ENCODE measurements around the gene NRARP.

Gene NRARP

GRCh38 chr9:137297966-137298365 lies 4.1 kb downstream of the NRARP start:
- H3K27me3 ChIP-seq (replicated peaks; ENCODE audit: control insufficient read depth, insufficient read depth, low read length, poor library complexity, severe bottlenecking) = peaks cover 53% of the 10 kb centered on the region
- H3K27ac ChIP-seq (ENCODE audit: insufficient read depth, low read length, poor library complexity, severe bottlenecking) = no peak overlapping the region
- no peak overlapping the region for H3K4me3 ChIP-seq (ENCODE audit: insufficient read depth, low read depth, low read length, poor library complexity, severe bottlenecking)
- H3K4me1 ChIP-seq (ENCODE audit: control insufficient read depth, insufficient read depth, low read length, poor library complexity, severe bottlenecking) = peaks cover 25% of the 10 kb centered on the region
- no peaks in the 10 kb centered on the region for H3K36me3 ChIP-seq (ENCODE audit: control insufficient read depth, insufficient read depth, low read length)
- no peaks in the 10 kb centered on the region for H3K9me3 ChIP-seq (ENCODE audit: control insufficient read depth, low read length)
- no peak for DNase-seq

- Histone ChIP-seq H3K27me3 (replicated peaks; ENCODE audit: control insufficient read depth, insufficient read depth, low read length, poor library complexity, severe bottlenecking) (peaks cover 54% of the 10 kb centered on the region), H3K27ac (ENCODE audit: insufficient read depth, low read length, poor library complexity, severe bottlenecking) (no peak overlapping the region), H3K4me3 (ENCODE audit: insufficient read depth, low read depth, low read length, poor library complexity, severe bottlenecking) (no peak overlapping the region), H3K9me3 (ENCODE audit: control insufficient read depth, low read length) (no peaks in the 10 kb centered on the region), H3K4me1 (ENCODE audit: control insufficient read depth, insufficient read depth, low read length, poor library complexity, severe bottlenecking) (peaks cover 20% of the 10 kb centered on the region), H3K36me3 (ENCODE audit: control insufficient read depth, insufficient read depth, low read length) (no peaks in the 10 kb centered on the region)
- no peak for DNase-seq
Measured at GRCh38 chr9:137296670-137297664, 5.1 kb downstream of the NRARP start.

- no peak overlapping the region for H3K27ac ChIP-seq (ENCODE audit: insufficient read depth, low read length, poor library complexity, severe bottlenecking)
- peaks cover 15% of the 10 kb centered on the region for H3K4me1 ChIP-seq (ENCODE audit: control insufficient read depth, insufficient read depth, low read length, poor library complexity, severe bottlenecking)
- no peak overlapping the region for H3K4me3 ChIP-seq (ENCODE audit: insufficient read depth, low read depth, low read length, poor library complexity, severe bottlenecking)
- no peak for DNase-seq
- H3K36me3 ChIP-seq (ENCODE audit: control insufficient read depth, insufficient read depth, low read length) = no peaks in the 10 kb centered on the region
- H3K27me3 ChIP-seq (replicated peaks; ENCODE audit: control insufficient read depth, insufficient read depth, low read length, poor library complexity, severe bottlenecking) = peaks cover 54% of the 10 kb centered on the region
- no peaks in the 10 kb centered on the region for H3K9me3 ChIP-seq (ENCODE audit: control insufficient read depth, low read length)
Measured at GRCh38 chr9:137295849-137296669, 6.0 kb downstream of the NRARP start.

DNA sequence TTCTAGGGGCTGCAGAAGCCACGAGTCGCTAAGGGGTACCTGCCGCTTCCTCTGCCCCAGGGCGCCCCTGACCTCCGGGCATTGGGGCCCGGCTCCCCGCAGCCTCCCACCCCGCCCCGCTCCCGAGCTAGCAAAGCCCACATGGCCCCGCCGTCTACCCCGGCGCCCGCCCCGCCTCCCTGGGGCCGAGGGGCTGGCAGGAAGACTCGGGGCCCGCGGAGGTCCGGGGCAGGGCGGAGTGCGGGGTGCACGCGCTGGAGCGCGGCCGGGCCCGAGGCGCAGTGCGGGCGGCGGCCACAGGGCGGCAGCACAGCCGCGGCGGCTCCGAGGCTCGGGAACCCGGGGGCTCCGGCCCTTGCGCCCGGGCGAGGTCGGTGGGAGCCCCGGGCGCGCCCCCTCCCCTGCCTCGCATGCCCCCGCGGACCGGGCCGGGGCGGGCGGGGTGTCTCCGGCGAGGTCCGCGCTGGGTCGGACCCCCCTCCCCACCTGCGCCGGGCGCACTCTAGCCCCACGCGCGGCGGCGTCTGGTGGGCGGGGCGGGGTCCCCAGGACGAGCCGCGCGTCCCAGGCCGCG lies 6.7 kb downstream of the NRARP start:
- Histone ChIP-seq H3K27me3 (replicated peaks; ENCODE audit: control insufficient read depth, insufficient read depth, low read length, poor library complexity, severe bottlenecking) (peaks cover 54% of the 10 kb centered on the region), H3K9me3 (ENCODE audit: control insufficient read depth, low read length) (no peaks in the 10 kb centered on the region), H3K27ac (ENCODE audit: insufficient read depth, low read length, poor library complexity, severe bottlenecking) (no peak overlapping the region), H3K4me3 (ENCODE audit: insufficient read depth, low read depth, low read length, poor library complexity, severe bottlenecking) (no peak overlapping the region), H3K36me3 (ENCODE audit: control insufficient read depth, insufficient read depth, low read length) (no peaks in the 10 kb centered on the region), H3K4me1 (ENCODE audit: control insufficient read depth, insufficient read depth, low read length, poor library complexity, severe bottlenecking) (peaks cover 8% of the 10 kb centered on the region)
- DNase-seq = no peak

- no peak for DNase-seq
- peaks cover 4% of the 10 kb centered on the region for H3K4me1 ChIP-seq (ENCODE audit: control insufficient read depth, insufficient read depth, low read length, poor library complexity, severe bottlenecking)
- H3K27ac ChIP-seq (ENCODE audit: insufficient read depth, low read length, poor library complexity, severe bottlenecking) = no peak overlapping the region
- H3K36me3 ChIP-seq (ENCODE audit: control insufficient read depth, insufficient read depth, low read length) = no peaks in the 10 kb centered on the region
- H3K27me3 ChIP-seq (replicated peaks; ENCODE audit: control insufficient read depth, insufficient read depth, low read length, poor library complexity, severe bottlenecking) = peaks cover 51% of the 10 kb centered on the region
- no peak overlapping the region for H3K4me3 ChIP-seq (ENCODE audit: insufficient read depth, low read depth, low read length, poor library complexity, severe bottlenecking)
- no peaks in the 10 kb centered on the region for H3K9me3 ChIP-seq (ENCODE audit: control insufficient read depth, low read length)
Measured at GRCh38 chr9:137294681-137295237, 7.3 kb downstream of the NRARP start.

DNA sequence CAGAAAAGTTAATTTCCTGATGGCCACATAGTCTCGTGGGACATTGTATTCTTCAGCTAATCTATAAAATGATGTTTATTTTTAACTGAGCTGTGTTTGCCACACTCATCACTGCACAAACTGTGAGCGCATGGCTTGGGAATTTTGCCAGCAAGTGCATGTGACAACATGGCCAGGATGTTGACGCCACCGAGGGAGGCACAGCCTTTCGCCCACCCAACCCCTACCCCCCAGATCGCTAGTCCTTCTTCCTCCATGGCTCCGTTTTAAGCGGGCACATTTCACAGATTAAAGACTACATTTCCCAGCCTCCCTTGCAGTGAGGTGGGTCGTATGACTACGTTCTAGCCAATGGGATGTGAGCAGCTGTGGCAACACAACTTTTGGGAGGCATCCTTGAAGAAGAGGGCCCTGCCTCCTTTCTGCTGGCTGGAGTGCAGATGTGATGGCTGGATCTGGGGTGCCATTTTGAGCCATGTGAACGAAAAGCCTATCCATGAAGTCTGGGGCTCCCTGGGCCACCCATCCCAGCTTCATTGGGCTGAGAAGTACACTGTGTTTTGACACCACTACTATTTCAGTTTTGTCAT lies 7.9 kb downstream of the NRARP start:
- H3K4me3 ChIP-seq (ENCODE audit: insufficient read depth, low read depth, low read length, poor library complexity, severe bottlenecking) = no peak overlapping the region
- H3K27ac ChIP-seq (ENCODE audit: insufficient read depth, low read length, poor library complexity, severe bottlenecking) = no peak overlapping the region
- H3K36me3 ChIP-seq (ENCODE audit: control insufficient read depth, insufficient read depth, low read length) = no peaks in the 10 kb centered on the region
- no peaks in the 10 kb centered on the region for H3K9me3 ChIP-seq (ENCODE audit: control insufficient read depth, low read length)
- H3K4me1 ChIP-seq (ENCODE audit: control insufficient read depth, insufficient read depth, low read length, poor library complexity, severe bottlenecking) = peaks cover 3% of the 10 kb centered on the region
- DNase-seq = no peak
- peaks cover 45% of the 10 kb centered on the region for H3K27me3 ChIP-seq (replicated peaks; ENCODE audit: control insufficient read depth, insufficient read depth, low read length, poor library complexity, severe bottlenecking)

- no peak overlapping the region for H3K4me3 ChIP-seq (ENCODE audit: insufficient read depth, low read depth, low read length, poor library complexity, severe bottlenecking)
- H3K27me3 ChIP-seq (replicated peaks; ENCODE audit: control insufficient read depth, insufficient read depth, low read length, poor library complexity, severe bottlenecking) = peaks cover 39% of the 10 kb centered on the region
- no peak for DNase-seq
- peaks cover 3% of the 10 kb centered on the region for H3K4me1 ChIP-seq (ENCODE audit: control insufficient read depth, insufficient read depth, low read length, poor library complexity, severe bottlenecking)
- H3K9me3 ChIP-seq (ENCODE audit: control insufficient read depth, low read length) = no peaks in the 10 kb centered on the region
- H3K36me3 ChIP-seq (ENCODE audit: control insufficient read depth, insufficient read depth, low read length) = no peaks in the 10 kb centered on the region
- H3K27ac ChIP-seq (ENCODE audit: insufficient read depth, low read length, poor library complexity, severe bottlenecking) = no peak overlapping the region
Measured at GRCh38 chr9:137293482-137294090, 8.5 kb downstream of the NRARP start.

- no peak for DNase-seq
- H3K27me3 ChIP-seq (replicated peaks; ENCODE audit: control insufficient read depth, insufficient read depth, low read length, poor library complexity, severe bottlenecking) = peaks cover 35% of the 10 kb centered on the region
- peaks cover 3% of the 10 kb centered on the region for H3K4me1 ChIP-seq (ENCODE audit: control insufficient read depth, insufficient read depth, low read length, poor library complexity, severe bottlenecking)
- no peaks in the 10 kb centered on the region for H3K9me3 ChIP-seq (ENCODE audit: control insufficient read depth, low read length)
- H3K27ac ChIP-seq (ENCODE audit: insufficient read depth, low read length, poor library complexity, severe bottlenecking) = no peak overlapping the region
- no peak overlapping the region for H3K4me3 ChIP-seq (ENCODE audit: insufficient read depth, low read depth, low read length, poor library complexity, severe bottlenecking)
- H3K36me3 ChIP-seq (ENCODE audit: control insufficient read depth, insufficient read depth, low read length) = no peaks in the 10 kb centered on the region
Measured at GRCh38 chr9:137293094-137293481, 9.0 kb downstream of the NRARP start.

DNA sequence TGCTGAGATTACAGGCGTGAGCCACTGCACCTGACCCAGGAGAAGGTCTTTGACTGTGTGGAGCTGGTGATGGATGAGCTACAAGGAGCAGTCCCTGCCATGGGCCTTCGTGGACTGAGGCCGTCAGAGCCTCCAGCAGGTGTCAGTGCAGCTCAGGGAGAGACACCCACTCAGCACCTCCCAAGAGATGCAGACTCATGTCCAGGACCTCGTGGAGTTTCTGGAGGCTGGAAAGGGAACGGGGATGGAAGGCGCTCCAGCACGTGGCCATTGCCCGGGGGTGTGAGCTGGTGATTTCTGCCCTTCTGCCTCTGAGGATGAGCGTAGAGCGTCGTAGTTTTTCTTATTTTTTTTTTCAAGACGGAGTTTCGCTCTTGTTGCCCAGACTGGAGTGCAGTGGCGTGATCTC lies 15.1 kb downstream of the NRARP start:
- Histone ChIP-seq H3K4me1 (ENCODE audit: control insufficient read depth, insufficient read depth, low read length, poor library complexity, severe bottlenecking) (no peaks in the 10 kb centered on the region), H3K27me3 (replicated peaks; ENCODE audit: control insufficient read depth, insufficient read depth, low read length, poor library complexity, severe bottlenecking) (no peaks in the 10 kb centered on the region), H3K36me3 (ENCODE audit: control insufficient read depth, insufficient read depth, low read length) (no peaks in the 10 kb centered on the region), H3K27ac (ENCODE audit: insufficient read depth, low read length, poor library complexity, severe bottlenecking) (no peak overlapping the region), H3K4me3 (ENCODE audit: insufficient read depth, low read depth, low read length, poor library complexity, severe bottlenecking) (no peak overlapping the region), H3K9me3 (ENCODE audit: control insufficient read depth, low read length) (no peaks in the 10 kb centered on the region)
- no peak for DNase-seq
